ENCODE measurements around the gene LZTFL1.

DNA sequence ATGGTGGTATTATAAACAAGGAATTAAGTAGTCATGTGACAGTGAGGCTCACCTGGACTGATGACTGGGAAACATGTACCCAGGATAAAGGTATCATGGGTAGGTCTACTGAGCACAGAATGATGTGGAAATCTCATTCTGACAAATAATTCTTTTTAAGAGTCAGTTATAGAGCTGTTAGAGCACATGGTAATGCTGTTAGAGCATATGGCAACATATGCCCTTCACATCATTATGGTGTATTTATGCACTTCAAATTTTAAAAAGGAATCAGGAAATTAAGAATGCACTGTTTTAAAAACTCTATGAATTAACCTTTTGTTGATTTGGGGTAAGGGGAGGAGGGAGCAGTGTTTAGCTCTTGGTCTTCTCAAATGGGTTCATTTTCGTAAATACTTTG, 47.3 kb downstream of the LZTFL1 start:
- no peak for TF ChIP-seq POLR2A (IDR thresholded peaks at IDR 0.05; ENCODE audit: low read depth)
- TF ChIP-seq, protein P1, sequence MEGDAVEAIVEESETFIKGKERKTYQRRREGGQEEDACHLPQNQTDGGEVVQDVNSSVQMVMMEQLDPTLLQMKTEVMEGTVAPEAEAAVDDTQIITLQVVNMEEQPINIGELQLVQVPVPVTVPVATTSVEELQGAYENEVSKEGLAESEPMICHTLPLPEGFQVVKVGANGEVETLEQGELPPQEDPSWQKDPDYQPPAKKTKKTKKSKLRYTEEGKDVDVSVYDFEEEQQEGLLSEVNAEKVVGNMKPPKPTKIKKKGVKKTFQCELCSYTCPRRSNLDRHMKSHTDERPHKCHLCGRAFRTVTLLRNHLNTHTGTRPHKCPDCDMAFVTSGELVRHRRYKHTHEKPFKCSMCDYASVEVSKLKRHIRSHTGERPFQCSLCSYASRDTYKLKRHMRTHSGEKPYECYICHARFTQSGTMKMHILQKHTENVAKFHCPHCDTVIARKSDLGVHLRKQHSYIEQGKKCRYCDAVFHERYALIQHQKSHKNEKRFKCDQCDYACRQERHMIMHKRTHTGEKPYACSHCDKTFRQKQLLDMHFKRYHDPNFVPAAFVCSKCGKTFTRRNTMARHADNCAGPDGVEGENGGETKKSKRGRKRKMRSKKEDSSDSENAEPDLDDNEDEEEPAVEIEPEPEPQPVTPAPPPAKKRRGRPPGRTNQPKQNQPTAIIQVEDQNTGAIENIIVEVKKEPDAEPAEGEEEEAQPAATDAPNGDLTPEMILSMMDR (IDR thresholded peaks at IDR 0.05) = no peak
- TF ChIP-seq EP300 (IDR thresholded peaks at IDR 0.05) = no peak
- TF ChIP-seq POLR2AphosphoS5 (IDR thresholded peaks at IDR 0.05) = no peak
